B cell (primary cell): ENCODE measurements around the gene CD55.

ENCODE experiments used
- EZH2 ChIP-seq: IDR thresholded peaks from 2 replicates; pipeline ENCODE4 v1.6.1; 2012; ENCODE audit warnings: borderline replicate concordance, low read depth, mild to moderate bottlenecking, moderate library complexity, low read length; ENCODE audit not compliant: insufficient read depth, poor library complexity, severe bottlenecking
- TF ChIP-seq, protein P1 (sequence below): fragments of 200-600 bp; IDR thresholded peaks from one replicate; pipeline ENCODE4 v1.8.0; 2022; ENCODE audit warnings: antibody characterized with exemption, mild to moderate bottlenecking

DNA sequence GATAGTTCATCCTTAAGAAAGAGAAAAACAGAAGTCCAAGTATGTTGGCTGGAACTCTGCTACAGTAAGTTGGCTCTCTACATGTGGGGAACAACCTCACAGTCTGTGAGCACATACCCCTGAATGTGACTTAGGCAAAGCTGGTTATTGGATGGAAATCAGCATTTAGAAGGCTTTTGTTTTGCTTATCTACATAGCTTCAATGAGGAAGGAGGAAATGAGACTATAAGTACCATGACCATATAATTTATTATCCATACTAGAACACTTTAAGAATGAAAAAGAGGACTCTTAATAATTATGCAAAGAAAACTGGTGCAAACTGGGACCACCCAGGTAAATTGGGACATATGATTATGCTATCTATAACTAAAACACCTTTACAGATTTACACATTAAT is 31.7 kb upstream of the CD55 start:
- TF ChIP-seq, protein P1, sequence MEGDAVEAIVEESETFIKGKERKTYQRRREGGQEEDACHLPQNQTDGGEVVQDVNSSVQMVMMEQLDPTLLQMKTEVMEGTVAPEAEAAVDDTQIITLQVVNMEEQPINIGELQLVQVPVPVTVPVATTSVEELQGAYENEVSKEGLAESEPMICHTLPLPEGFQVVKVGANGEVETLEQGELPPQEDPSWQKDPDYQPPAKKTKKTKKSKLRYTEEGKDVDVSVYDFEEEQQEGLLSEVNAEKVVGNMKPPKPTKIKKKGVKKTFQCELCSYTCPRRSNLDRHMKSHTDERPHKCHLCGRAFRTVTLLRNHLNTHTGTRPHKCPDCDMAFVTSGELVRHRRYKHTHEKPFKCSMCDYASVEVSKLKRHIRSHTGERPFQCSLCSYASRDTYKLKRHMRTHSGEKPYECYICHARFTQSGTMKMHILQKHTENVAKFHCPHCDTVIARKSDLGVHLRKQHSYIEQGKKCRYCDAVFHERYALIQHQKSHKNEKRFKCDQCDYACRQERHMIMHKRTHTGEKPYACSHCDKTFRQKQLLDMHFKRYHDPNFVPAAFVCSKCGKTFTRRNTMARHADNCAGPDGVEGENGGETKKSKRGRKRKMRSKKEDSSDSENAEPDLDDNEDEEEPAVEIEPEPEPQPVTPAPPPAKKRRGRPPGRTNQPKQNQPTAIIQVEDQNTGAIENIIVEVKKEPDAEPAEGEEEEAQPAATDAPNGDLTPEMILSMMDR = no peak
- TF ChIP-seq EZH2 = no peak
